HL-60 (cell line): Measurements from ENCODE around the gene CLEC6A.

ENCODE experiments used
- DNase-seq, 2 experiments: peaks; one replicate each; pipeline ENCODE4 v3.0.0-alpha.2; 2010 to 2020; ENCODE audit warnings: low read depth in 1 of 2, low spot score in 1 of 2
- H3K27ac ChIP-seq: fragments of 250-450 bp; sonication (Bioruptor Pico); replicated peaks from 2 replicates; pipeline ENCODE4 v1.5.1; 2020; ENCODE audit warnings: mild to moderate bottlenecking, moderate library complexity
- H3K27me3 ChIP-seq: fragments of 250-450 bp; sonication (Bioruptor Pico); 2 replicates; pipeline ENCODE4 v1.5.1; 2021; ENCODE audit warnings: mild to moderate bottlenecking, moderate library complexity; ENCODE audit not compliant: insufficient read depth, poor library complexity, severe bottlenecking
- H3K4me3 ChIP-seq: replicated peaks from 2 replicates; pipeline ENCODE4 v1.5.1; 2011; ENCODE audit warnings: mild to moderate bottlenecking, control low read depth, low read length; ENCODE audit not compliant: insufficient read depth
- CTCF ChIP-seq: IDR thresholded peaks from one replicate; pipeline ENCODE4 v1.5.1; 2011; ENCODE audit warnings: low read length, control low read depth, inconsistent platforms; ENCODE audit not compliant: insufficient read depth
- GABPA ChIP-seq: IDR thresholded peaks from 2 replicates; pipeline ENCODE4 v1.6.1; 2012; ENCODE audit warnings: low read depth
- POLR2AphosphoS5 ChIP-seq: IDR thresholded peaks from 2 replicates; pipeline ENCODE4 v1.6.1; 2012; ENCODE audit warnings: low read depth
- REST ChIP-seq: IDR thresholded peaks from 2 replicates; pipeline ENCODE4 v1.6.1; 2012; ENCODE audit warnings: low read depth; ENCODE audit not compliant: insufficient replicate concordance
- SPI1 ChIP-seq: IDR thresholded peaks from 2 replicates; pipeline ENCODE4 v1.6.1; 2012; ENCODE audit warnings: low read depth, mild to moderate bottlenecking, borderline replicate concordance

Gene CLEC6A

GRCh38 chr12:8501720-8502119, 46.0 kb downstream of the CLEC6A start:
- Histone ChIP-seq H3K4me3 (no peak overlapping the region), H3K27ac (peak overlapping the region; percentile 40), H3K27me3 (peaks cover 11% of the 10 kb centered on the region)
- DNase-seq, result peak; percentile 45 to 54
- TF ChIP-seq SPI1 (peak; percentile 81), CTCF (no peak), REST (no peak), GABPA (no peak)

- Histone ChIP-seq H3K27ac (no peak overlapping the region), H3K4me3 (no peak overlapping the region), H3K27me3 (peaks cover under 1% of the 10 kb centered on the region)
- DNase-seq, result no peak
- TF ChIP-seq SPI1 (no peak), GABPA (no peak), POLR2AphosphoS5 (no peak), REST (no peak), CTCF (no peak)
These were observed 48.6 kb downstream of the CLEC6A start for GRCh38 chr12:8504351-8504750.

- no peak for DNase-seq
- TF ChIP-seq SPI1 (no peak), CTCF (no peak), GABPA (no peak), POLR2AphosphoS5 (no peak), REST (no peak)
- H3K27me3 ChIP-seq, result no peaks in the 10 kb centered on the region
- no peak overlapping the region for H3K27ac ChIP-seq
- H3K4me3 ChIP-seq, result no peak overlapping the region
These were observed 51.8 kb downstream of the CLEC6A start for GRCh38 chr12:8507596-8507995.
